GM23338 (cell line): ENCODE measurements around the gene CEP70. TPM values are rescaled to one million over a fixed set of nuclear protein-coding genes. Genes with fewer than 3 reads are reported as not detected.
"Not testable (repeated sequence)": the region's sequence is repeated elsewhere in the genome, so short reads cannot be mapped to it uniquely, and the experiment has no call there.

Experiments used
- ATAC-seq: fragments of 200-7000 bp; cut with Tn5 transposase; 3 replicates; pipeline ENCODE4 v1.9.1; 2020
- DNase-seq: peaks from one replicate; pipeline ENCODE4 v3.0.0-alpha.2; 2015; ENCODE audit warnings: low spot score
- H2AFZ ChIP-seq: fragments of 200-600 bp; sonication (generic); 2 replicates; pipeline ENCODE4 v1.8.0; 2016; ENCODE audit warnings: antibody characterized with exemption, mild to moderate bottlenecking, moderate library complexity
- H3F3A ChIP-seq: fragments of 200-600 bp; sonication (generic); replicated peaks from 2 replicates; pipeline ENCODE4 v1.8.0; 2017; ENCODE audit warnings: antibody characterized with exemption, mixed run types, low read depth
- H3K27ac ChIP-seq: fragments of 200-600 bp; sonication (generic); 2 replicates; pipeline ENCODE4 v1.6.1; 2016; ENCODE audit warnings: low read depth
- H3K27me3 ChIP-seq: fragments of 200-600 bp; sonication (generic); 2 replicates; pipeline ENCODE4 v1.8.0; 2016; ENCODE audit warnings: mild to moderate bottlenecking, mixed run types, moderate library complexity; ENCODE audit not compliant: insufficient read depth
- H3K36me3 ChIP-seq: fragments of 200-600 bp; sonication (generic); 2 replicates; pipeline ENCODE4 v1.8.0; 2016; ENCODE audit warnings: mild to moderate bottlenecking; ENCODE audit not compliant: insufficient read depth
- H3K4me1 ChIP-seq: fragments of 200-600 bp; sonication (generic); 2 replicates; pipeline ENCODE4 v1.8.0; 2016; ENCODE audit warnings: mild to moderate bottlenecking, moderate library complexity; ENCODE audit not compliant: insufficient read depth
- H3K4me2 ChIP-seq: fragments of 200-600 bp; sonication (generic); 2 replicates; pipeline ENCODE4 v1.7.1; 2017; ENCODE audit warnings: mixed run types
- H3K4me3 ChIP-seq: fragments of 200-600 bp; sonication (generic); 2 replicates; pipeline ENCODE4 v1.6.1; 2016; ENCODE audit warnings: mixed run types
- H3K79me2 ChIP-seq: fragments of 200-600 bp; sonication (generic); replicated peaks from 2 replicates; pipeline ENCODE4 v1.8.0; 2017; ENCODE audit warnings: mild to moderate bottlenecking; ENCODE audit not compliant: insufficient read depth
- H3K9me2 ChIP-seq: fragments of 200-600 bp; sonication (generic); 2 replicates; pipeline ENCODE4 v1.8.0; 2017; ENCODE audit not compliant: insufficient read depth
- H4K20me1 ChIP-seq: fragments of 200-600 bp; sonication (generic); replicated peaks from 2 replicates; pipeline ENCODE4 v1.8.0; 2017; ENCODE audit warnings: mild to moderate bottlenecking; ENCODE audit not compliant: insufficient read depth
- H3K27ac Mint-ChIP-seq: 2 replicates; pipeline ENCODE4 v1.8.0; 2020; ENCODE audit warnings: inconsistent platforms, mild to moderate bottlenecking, moderate library complexity, mixed read lengths
- H3K27me3 Mint-ChIP-seq: 3 replicates; pipeline ENCODE4 v1.8.0; 2022; ENCODE audit warnings: low read depth, mild to moderate bottlenecking, moderate library complexity, mixed read lengths, inconsistent platforms; ENCODE audit not compliant: insufficient read depth, poor library complexity
- H3K36me3 Mint-ChIP-seq: 3 replicates; pipeline ENCODE4 v1.8.0; 2021; ENCODE audit warnings: low read depth, mild to moderate bottlenecking, inconsistent platforms, moderate library complexity, mixed read lengths
- H3K4me1 Mint-ChIP-seq: 3 replicates; pipeline ENCODE4 v1.8.0; 2020; ENCODE audit warnings: mild to moderate bottlenecking, inconsistent platforms, mixed read lengths
- H3K4me3 Mint-ChIP-seq: 3 replicates; pipeline ENCODE4 v1.8.0; 2021; ENCODE audit warnings: moderate library complexity, mild to moderate bottlenecking, inconsistent platforms, mixed read lengths
- H3K9me3 Mint-ChIP-seq: 3 replicates; pipeline ENCODE4 v1.8.0; 2020; ENCODE audit warnings: moderate library complexity, mild to moderate bottlenecking, inconsistent platforms, mixed read lengths
- EZH2phosphoT487 ChIP-seq: fragments of 200-600 bp; sonication (generic); IDR thresholded peaks from one replicate; pipeline ENCODE4 v1.8.1; 2018; ENCODE audit warnings: antibody characterized with exemption; ENCODE audit not compliant: unreplicated experiment
- JUNB ChIP-seq: IDR thresholded peaks from one replicate; pipeline ENCODE4 v1.6.1; 2016; ENCODE audit warnings: antibody characterized with exemption; ENCODE audit not compliant: unreplicated experiment
- POLR2AphosphoS5 ChIP-seq: IDR thresholded peaks from 2 replicates; pipeline ENCODE4 v1.6.1; 2016; ENCODE audit warnings: antibody characterized with exemption, low read depth
- polyA plus RNA-seq: library from polyadenylated mRNA; unstranded; fragments of >200 nt; fragmentation: Nextera tagmentation; extraction: Ambion mirVana; gene quantifications from 2 replicates; pipeline ENCODE4 v1.2.1, GENCODE V29; 2016
- total RNA-seq: library from RNA; depleted of rRNA; stranded (reverse); fragments of >200 nt; shearing (Covaris generic); gene quantifications from 2 replicates; pipeline ENCODE4 v1.2.3, GENCODE V29; 2014

CEP70 gene
- total and polyA plus RNA-seq, 2 experiments from 2014 or later = 28.8 to 31.4 TPM

DNA sequence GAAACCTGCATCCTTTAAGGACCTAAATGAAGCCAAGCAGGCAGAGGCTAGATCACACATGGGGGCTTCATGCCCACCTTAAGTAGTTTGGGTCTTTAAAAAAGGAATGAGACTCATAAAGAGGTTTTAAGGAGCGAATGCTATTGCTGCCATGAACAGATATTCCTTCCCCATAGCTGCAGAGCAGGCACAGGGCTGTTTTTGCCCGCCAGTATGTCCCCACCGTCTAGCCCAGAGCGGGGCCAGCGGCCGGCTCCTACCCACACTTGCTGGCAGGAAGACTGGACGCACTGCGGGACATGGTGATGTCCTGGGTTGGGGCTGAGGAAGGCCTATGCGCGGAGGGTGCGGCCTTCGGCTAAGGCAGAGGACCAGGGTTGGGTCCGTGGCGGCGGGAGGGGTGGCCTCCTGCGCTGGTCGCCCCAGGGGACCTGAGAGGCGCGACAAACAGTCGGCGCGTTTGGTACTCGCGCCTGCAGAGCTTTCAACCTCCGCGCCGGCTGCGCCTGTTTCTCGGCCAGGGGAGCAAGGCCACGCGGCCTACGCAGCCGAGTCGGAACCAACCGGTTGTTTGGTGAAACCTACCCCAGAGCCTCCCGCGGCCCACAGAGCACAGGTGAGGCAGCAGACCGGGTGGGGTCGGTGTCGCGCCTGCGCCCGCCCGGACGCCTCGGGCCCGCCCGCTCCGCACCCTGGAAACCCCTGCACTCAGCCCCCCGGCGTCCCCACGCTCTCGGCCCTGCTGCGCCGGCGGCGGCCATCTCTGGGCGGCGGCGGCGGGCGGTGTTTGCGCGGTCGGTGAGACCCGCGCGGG is 14.5 kb upstream of the CEP70 start, which contains the start of gene FAIM:
Gene FAIM (plus strand): TSS at position 450 of the 814 bp plus-strand sequence. CDS start 10,956 bp downstream, outside the sequence.
- peaks cover 14% of the 10 kb centered on the region for H3K4me1 ChIP-seq
- H3K79me2 ChIP-seq = no peaks in the 10 kb centered on the region
- ATAC-seq = peak; percentile 83
- Mint-ChIP-seq H3K4me1 (peaks cover 12% of the 10 kb centered on the region), H3K36me3 (peaks cover 8% of the 10 kb centered on the region), H3K27ac (peak within 1 kb of the TSS; percentile 34), H3K27me3 (peaks cover 21% of the 10 kb centered on the region), H3K9me3 (peaks cover 12% of the 10 kb centered on the region), H3K4me3 (peak within 1 kb of the TSS; percentile 86)
- DNase-seq = peak; percentile 78
- 0 out of 2 replicates have a peak, but pooled peaks cover 3% of the 10 kb centered on the region for H3F3A ChIP-seq
- H2AFZ ChIP-seq = peak within 1 kb of the TSS; percentile 97
- no peaks in the 10 kb centered on the region for H3K9me2 ChIP-seq
- no peak within 1 kb of the TSS for H3K27ac ChIP-seq
- no peaks in the 10 kb centered on the region for H3K36me3 ChIP-seq
- H4K20me1 ChIP-seq = no peaks in the 10 kb centered on the region
- peak within 1 kb of the TSS; percentile 87 for H3K4me2 ChIP-seq
- TF ChIP-seq EZH2phosphoT487 (no peak), JUNB (no peak), POLR2AphosphoS5 (peak; percentile 16; the same call in 1 of the 2 replicates)
- H3K27me3 ChIP-seq = peaks cover 6% of the 10 kb centered on the region
- peak within 1 kb of the TSS; percentile 82 for H3K4me3 ChIP-seq

GRCh38 chr3:138604106-138604595 is 10.1 kb upstream of the CEP70 start:
- H3K4me1 Mint-ChIP-seq, H2AFZ ChIP-seq, H3K27me3 ChIP-seq, H4K20me1 ChIP-seq, DNase-seq, H3K79me2 ChIP-seq, H3K4me3 Mint-ChIP-seq, H3K4me3 ChIP-seq, H3K9me2 ChIP-seq, ATAC-seq, H3K4me1 ChIP-seq, H3F3A ChIP-seq, H3K27ac ChIP-seq, H3K36me3 ChIP-seq, H3K27ac Mint-ChIP-seq, H3K4me2 ChIP-seq: not testable (repeated sequence)
- peaks cover 31% of the 10 kb centered on the region for H3K9me3 Mint-ChIP-seq
- H3K27me3 Mint-ChIP-seq = peaks cover 13% of the 10 kb centered on the region
- H3K36me3 Mint-ChIP-seq = peaks cover 25% of the 10 kb centered on the region; the same call in 2 of the 3 replicates

DNA sequence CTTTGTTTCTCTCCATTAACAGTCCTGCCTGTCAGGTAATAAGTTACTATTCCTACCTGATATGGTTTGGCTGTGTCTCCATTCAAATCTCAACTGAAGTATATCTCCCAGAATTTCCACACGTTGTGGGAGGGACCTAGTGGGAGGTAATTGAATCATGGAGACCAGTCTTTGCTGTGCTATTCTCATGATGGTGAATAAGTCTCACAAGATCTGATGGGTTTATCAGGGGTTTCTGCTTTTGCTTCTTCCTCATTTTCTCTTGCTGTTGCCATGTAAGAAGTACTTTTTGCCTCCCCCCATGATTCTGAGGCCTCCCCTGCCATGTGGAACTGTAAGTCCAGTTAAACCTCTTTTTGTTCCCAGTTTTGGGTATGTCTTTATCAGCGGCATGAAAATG is 7.6 kb upstream of the CEP70 start:
- not testable (repeated sequence) for H3K36me3 ChIP-seq, H3K79me2 ChIP-seq, DNase-seq, H3K4me3 ChIP-seq, H3K4me3 Mint-ChIP-seq, H2AFZ ChIP-seq, H3K4me1 Mint-ChIP-seq, H3K27ac Mint-ChIP-seq, H3K27me3 Mint-ChIP-seq, ATAC-seq, H3K27ac ChIP-seq, H3K27me3 ChIP-seq, H4K20me1 ChIP-seq, H3F3A ChIP-seq, H3K4me2 ChIP-seq, H3K9me2 ChIP-seq
- peaks cover 41% of the 10 kb centered on the region for H3K9me3 Mint-ChIP-seq
- peaks cover 11% of the 10 kb centered on the region for H3K4me1 ChIP-seq
- peaks cover 25% of the 10 kb centered on the region; the same call in 2 of the 3 replicates for H3K36me3 Mint-ChIP-seq
